NCI-H2196 (cell line): Measurements from ENCODE around the gene WDR45B.
"Not testable (repeated sequence)": the region's sequence is repeated elsewhere in the genome, so short reads cannot be mapped to it uniquely, and the experiment has no call there.

ENCODE experiments used
- DNase-seq: peaks from one replicate; lab custom pipeline; 2025; ENCODE audit not compliant: unreplicated experiment; lab: John Stamatoyannopoulos, UW

Gene WDR45B

GRCh38 chr17:82586576-82587233 is 61.5 kb downstream of the WDR45B start:
- no peak for DNase-seq

GRCh38 chr17:82585935-82586575 is 62.2 kb downstream of the WDR45B start:
- DNase-seq, result not testable (repeated sequence)

DNA sequence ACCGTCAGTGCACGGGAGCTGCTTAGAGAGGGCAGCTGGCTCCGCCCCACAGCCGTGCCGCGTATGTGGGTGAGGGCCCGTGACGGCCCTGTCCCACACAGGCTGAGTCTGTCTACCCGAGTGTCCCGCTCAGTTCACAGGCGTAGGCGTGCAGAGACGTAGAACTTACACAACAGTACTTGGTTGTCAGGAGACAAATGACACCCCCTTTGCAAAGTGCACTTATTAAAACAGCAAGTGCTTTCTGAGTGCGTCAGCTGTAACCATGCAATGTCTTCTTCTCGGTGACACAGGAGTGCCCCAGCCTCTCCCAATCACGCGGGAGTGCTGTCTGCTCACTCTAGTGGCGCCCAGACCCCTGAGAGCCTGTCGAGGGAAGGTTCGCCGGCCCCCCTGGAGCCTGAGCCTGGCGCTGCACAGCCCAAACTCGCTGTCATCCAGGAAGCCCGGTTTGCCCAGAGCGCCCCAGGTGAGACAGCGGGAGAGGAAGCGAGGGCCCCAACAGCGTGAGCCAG is 64.5 kb downstream of the WDR45B start:
- DNase-seq, result no peak

- DNase-seq, result no peak
These were observed 65.5 kb downstream of the WDR45B start for GRCh38 chr17:82582709-82583108.

- DNase-seq, result no peak
These were observed 66.0 kb downstream of the WDR45B start for GRCh38 chr17:82582213-82582612.

GRCh38 chr17:82579969-82580368 is 68.3 kb downstream of the WDR45B start:
- DNase-seq, result not testable (repeated sequence)

DNA sequence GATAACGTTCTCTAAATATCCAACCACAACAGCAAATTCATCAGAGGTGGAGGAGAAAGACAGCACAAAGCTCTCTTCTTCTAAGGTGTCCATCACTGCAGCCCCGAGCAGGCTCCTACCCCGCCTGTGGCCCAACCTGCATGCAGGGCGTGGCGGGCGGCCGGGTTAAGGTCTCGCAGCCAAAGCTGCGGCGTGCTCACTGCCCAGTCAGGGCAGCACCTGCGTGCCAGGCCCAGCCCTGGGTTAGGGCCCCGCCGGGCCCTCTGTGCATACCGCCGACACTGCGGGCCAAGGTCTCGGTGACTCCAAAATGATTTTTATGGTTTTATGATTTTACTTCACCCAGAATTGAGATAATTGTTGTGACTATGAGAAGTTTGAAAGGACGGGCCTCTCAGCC is 70.9 kb downstream of the WDR45B start:
- DNase-seq, result no peak

DNA sequence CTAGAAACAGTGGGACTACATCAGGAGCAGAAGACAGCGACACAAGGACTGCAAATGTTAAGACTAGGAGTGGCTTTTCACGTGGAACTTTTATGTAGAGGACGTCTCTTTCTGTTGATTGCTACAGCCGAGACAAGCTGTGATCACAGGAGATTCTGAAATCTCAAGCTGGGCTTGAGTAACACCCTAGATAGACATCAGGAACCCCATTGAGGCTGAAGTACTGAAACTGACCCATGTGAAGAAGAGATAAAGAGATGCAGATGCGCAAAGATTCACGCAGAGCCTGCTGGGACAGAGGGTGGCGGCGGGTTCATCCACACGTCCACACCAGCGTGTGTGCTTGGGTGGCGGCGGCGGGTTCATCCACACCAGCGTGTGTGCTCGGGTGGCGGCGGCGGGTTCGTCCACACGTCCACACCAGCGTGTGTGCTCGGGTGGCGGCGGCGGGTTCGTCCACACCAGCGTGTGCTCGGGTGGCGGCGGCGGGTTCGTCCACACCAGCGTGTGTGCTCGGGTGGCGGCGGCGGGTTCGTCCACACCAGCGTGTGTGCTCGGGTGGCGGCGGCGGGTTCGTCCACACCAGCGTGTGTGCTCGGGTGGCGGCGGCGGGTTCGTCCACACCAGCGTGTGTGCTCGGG is 72.5 kb downstream of the WDR45B start:
- DNase-seq, result not testable (repeated sequence)

GRCh38 chr17:82574041-82574440 is 74.2 kb downstream of the WDR45B start:
- DNase-seq, result no peak

GRCh38 chr17:82571855-82572254 is 76.4 kb downstream of the WDR45B start:
- no peak for DNase-seq

- no peak for DNase-seq
These were observed 78.0 kb downstream of the WDR45B start for GRCh38 chr17:82570277-82570676.

DNA sequence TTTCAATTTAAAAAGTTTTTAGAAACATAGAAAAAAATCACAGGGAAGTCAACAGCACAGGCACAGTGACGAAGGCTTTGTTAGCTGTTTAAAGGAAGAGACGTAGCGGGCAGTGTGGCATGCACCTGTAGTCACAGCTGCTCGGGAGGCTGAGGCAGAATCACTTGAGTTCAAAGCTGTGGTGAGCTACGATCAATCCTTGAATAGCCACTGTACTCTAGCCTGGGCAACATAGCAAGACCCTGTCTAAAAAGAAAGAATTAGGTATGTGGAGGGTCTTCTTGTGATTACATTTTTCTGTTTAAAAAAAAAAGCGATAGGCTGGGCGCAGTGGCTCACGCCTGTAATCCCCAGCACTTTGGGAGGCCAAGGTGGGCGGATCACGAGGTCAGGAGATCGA is 78.6 kb downstream of the WDR45B start:
- no peak for DNase-seq

- DNase-seq, result no peak
These were observed 79.2 kb downstream of the WDR45B start for GRCh38 chr17:82568997-82569393.

GRCh38 chr17:82567286-82567685 is 81.0 kb downstream of the WDR45B start:
- DNase-seq, result no peak

DNA sequence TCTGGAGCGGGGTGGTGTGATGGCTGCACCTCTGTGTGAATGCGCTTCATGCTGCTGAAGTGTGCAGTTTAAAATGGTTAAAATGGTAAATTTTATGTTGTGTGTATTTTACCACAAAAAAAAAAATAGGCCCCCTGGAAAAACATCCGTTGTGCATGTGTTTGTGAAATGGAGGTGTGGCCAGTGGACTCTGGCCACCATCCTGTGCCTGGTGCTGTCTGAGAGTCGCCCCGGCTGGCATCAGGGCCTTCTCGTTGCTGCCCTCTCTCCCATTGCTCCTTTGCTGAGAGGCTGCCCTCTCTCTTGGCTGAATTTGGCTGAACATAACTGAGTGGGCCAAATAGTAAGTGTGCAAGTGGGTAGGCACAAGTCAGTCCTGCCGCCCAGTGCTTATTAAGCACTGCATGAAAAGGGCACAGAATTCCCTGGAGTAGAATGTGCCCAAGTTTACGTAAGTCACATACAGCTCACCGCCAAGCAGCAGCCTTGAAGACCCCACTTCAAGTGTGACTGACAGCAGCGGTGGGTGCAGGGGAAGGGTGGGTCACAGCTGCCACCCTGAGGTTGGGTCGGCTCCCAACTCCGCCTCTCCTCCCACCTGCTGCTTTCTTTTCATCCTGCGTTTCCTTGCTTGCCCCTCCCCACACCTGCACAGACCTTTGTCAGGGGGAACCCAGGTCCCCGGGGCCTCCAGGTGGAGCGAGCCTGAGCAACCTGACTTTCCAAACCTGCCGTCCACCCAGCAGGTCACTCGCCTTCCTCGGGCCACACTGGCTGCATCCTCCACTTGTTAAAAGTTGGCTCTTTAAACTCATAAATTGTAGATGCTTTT is 81.9 kb downstream of the WDR45B start:
- no peak for DNase-seq

DNA sequence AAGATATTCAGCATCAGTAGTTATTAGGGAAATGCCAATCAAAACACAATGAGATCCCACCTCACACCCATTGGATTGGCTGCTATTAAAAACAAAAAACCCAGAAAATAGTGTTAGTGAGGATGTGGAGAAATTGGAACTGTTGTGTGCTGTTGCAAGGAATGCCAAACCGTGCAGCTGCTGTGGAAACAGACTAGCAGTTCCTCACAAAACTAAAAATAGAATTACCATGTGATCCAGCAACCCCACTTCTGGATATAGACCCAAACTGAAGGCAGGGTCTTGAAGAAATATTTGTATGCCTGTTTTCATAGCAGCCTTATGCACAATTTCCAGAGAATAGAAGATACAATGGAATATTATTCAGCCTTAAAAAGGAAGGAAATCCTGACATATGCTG is 82.7 kb downstream of the WDR45B start:
- no peak for DNase-seq
